Measurements from ENCODE around the gene COL18A1. TPM values are rescaled to one million over a fixed set of nuclear protein-coding genes. Genes with fewer than 3 reads are reported as not detected.
"Not testable (repeated sequence)": the region's sequence is repeated elsewhere in the genome, so short reads cannot be mapped to it uniquely, and the experiment has no call there.

Gene COL18A1
- polyA plus RNA-seq, 2 of the 4 experiments (the other 2 are of a cell fraction): 17.3 to 88.4 TPM

DNA sequence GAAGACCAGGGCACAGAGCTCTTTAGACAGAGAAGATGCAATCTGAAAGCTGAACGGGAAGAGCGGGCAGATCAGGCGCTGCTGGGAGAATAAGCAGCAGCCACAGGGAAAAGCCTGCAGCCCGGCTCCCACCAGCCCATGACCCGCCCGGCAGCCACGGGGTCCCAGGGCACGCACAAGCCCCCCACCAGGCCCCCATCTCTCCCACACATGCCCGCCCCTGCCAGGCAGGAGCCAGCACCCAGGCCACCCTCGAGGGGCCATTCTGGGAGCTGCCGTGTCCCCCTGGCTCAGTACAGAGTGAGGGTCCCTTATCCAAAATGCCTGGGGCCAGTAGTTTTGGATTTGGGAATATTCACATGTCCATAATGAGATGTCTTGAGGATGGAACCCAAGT is 120.9 kb downstream of the COL18A1 start:
- CTCF ChIA-PET: no interaction called here
- TF ChIP-seq MAZ (IDR thresholded peaks at IDR 0.05; ENCODE audit: borderline replicate concordance, low read depth, low read length) (no peak), NPAS2 (CRISPR knock-in tag; IDR thresholded peaks at IDR 0.05; ENCODE audit: borderline replicate concordance) (no peak), ESRRA (IDR thresholded peaks at IDR 0.05; ENCODE audit: borderline replicate concordance, low read length) (no peak), EHMT2 (IDR thresholded peaks at IDR 0.05; ENCODE audit: low read depth) (no peak), SMC3 (IDR thresholded peaks at IDR 0.05) (no peak), CHD4 (IDR thresholded peaks at IDR 0.05; ENCODE audit: borderline replicate concordance) (no peak), HOXA7 (CRISPR knock-in tag; IDR thresholded peaks at IDR 0.05) (no peak), HOXB13 (CRISPR knock-in tag; IDR thresholded peaks at IDR 0.05; ENCODE audit: low read depth) (no peak), SREBF2 (IDR thresholded peaks at IDR 0.05) (no peak), CEBPB (IDR thresholded peaks at IDR 0.05) (no peak), HOXB5 (CRISPR knock-in tag; IDR thresholded peaks at IDR 0.05) (no peak), ZSCAN20 (CRISPR knock-in tag; IDR thresholded peaks at IDR 0.05) (no peak), ZC3H11A (IDR thresholded peaks at IDR 0.05) (no peak), CBX8 (IDR thresholded peaks at IDR 0.05) (no peak)
- TF ChIP-seq, protein P1, sequence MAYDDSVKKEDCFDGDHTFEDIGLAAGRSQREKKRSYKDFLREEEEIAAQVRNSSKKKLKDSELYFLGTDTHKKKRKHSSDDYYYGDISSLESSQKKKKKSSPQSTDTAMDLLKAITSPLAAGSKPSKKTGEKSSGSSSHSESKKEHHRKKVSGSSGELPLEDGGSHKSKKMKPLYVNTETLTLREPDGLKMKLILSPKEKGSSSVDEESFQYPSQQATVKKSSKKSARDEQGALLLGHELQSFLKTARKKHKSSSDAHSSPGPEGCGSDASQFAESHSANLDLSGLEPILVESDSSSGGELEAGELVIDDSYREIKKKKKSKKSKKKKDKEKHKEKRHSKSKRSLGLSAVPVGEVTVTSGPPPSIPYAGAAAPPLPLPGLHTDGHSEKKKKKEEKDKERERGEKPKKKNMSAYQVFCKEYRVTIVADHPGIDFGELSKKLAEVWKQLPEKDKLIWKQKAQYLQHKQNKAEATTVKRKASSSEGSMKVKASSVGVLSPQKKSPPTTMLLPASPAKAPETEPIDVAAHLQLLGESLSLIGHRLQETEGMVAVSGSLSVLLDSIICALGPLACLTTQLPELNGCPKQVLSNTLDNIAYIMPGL (CRISPR knock-in tag; IDR thresholded peaks at IDR 0.05; ENCODE audit: borderline replicate concordance): no peak
- TF ChIP-seq, protein P2, sequence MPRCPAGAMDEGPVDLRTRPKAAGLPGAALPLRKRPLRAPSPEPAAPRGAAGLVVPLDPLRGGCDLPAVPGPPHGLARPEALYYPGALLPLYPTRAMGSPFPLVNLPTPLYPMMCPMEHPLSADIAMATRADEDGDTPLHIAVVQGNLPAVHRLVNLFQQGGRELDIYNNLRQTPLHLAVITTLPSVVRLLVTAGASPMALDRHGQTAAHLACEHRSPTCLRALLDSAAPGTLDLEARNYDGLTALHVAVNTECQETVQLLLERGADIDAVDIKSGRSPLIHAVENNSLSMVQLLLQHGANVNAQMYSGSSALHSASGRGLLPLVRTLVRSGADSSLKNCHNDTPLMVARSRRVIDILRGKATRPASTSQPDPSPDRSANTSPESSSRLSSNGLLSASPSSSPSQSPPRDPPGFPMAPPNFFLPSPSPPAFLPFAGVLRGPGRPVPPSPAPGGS (IDR thresholded peaks at IDR 0.05): no peak
- TF ChIP-seq, protein P3, sequence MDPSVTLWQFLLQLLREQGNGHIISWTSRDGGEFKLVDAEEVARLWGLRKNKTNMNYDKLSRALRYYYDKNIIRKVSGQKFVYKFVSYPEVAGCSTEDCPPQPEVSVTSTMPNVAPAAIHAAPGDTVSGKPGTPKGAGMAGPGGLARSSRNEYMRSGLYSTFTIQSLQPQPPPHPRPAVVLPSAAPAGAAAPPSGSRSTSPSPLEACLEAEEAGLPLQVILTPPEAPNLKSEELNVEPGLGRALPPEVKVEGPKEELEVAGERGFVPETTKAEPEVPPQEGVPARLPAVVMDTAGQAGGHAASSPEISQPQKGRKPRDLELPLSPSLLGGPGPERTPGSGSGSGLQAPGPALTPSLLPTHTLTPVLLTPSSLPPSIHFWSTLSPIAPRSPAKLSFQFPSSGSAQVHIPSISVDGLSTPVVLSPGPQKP (IDR thresholded peaks at IDR 0.05; ENCODE audit: low read depth, low read length): no peak
- TF ChIP-seq, protein P4, sequence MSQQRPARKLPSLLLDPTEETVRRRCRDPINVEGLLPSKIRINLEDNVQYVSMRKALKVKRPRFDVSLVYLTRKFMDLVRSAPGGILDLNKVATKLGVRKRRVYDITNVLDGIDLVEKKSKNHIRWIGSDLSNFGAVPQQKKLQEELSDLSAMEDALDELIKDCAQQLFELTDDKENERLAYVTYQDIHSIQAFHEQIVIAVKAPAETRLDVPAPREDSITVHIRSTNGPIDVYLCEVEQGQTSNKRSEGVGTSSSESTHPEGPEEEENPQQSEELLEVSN (IDR thresholded peaks at IDR 0.05; ENCODE audit: borderline replicate concordance, low read depth): no peak
- TF ChIP-seq, protein P5, sequence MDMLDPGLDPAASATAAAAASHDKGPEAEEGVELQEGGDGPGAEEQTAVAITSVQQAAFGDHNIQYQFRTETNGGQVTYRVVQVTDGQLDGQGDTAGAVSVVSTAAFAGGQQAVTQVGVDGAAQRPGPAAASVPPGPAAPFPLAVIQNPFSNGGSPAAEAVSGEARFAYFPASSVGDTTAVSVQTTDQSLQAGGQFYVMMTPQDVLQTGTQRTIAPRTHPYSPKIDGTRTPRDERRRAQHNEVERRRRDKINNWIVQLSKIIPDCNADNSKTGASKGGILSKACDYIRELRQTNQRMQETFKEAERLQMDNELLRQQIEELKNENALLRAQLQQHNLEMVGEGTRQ (IDR thresholded peaks at IDR 0.05): no peak

DNA sequence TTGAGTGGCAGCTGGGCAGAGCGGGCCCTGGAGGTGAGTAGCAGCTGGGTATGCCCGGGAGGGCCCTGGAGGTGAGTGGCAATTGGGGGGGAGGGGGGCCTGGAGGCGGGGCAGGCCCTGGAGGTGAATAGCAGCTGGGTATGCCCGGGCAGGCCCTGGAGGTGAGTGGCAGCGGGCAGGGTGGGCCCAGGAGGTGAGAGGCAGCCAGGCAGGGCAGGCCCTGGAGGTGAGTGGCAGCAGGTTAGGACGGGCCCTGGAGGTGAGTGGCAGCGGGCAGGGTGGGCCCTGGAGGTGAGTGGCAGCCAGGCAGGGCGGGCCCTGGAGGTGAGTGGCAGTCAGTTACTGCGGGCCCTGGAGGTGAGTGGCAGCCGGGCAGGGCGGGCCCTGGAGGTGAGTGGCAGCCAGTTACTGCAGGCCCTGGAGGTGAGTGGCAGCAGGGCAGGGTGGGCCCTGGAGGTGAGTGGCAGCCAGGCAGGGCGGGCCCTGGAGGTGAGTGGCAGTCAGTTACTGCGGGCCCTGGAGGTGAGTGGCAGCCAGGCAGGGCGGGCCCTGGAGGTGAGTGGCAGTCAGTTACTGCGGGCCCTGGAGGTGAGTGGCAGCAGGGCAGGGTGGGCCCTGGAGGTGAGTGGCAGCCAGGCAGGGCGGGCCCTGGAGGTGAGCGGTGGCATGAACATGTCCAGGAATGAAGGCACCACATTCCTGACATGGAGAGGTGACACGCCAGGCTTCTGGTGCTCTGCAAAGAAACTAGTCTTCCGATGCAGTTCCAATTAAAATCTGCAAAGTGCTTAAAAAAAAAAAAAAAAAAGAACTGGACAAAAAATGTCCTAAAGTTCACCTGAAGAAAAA is 122.4 kb downstream of the COL18A1 start:
- not testable (repeated sequence) for DNase-seq (ENCODE audit: low read depth in 1 of 2, low spot score in 1 of 2); FAIRE-seq; H3K9me3 ChIP-seq; H3K4me2 ChIP-seq; H3K4me1 ChIP-seq; H3K4me3 ChIP-seq; H3K27ac ChIP-seq
- WGBS (ENCODE audit: missing lambda C conversion rate): 59% methylated on average over 5 of the region's 19 CpGs
- ATAC-seq: 0 out of 6 replicates have a peak, but pooled peaks have one; percentile 20 to 42
- ChIA-PET CTCF (interaction anchor here (0.7 kb wide), 1 partner anchor 207 kb away, joined by 3 read pairs; no protein-coding TSS in a partner anchor), POLR2A (interaction anchor here (0.6 kb wide), 1 partner anchor 47 kb away, joined by 4 read pairs; no protein-coding TSS in a partner anchor)

More for the DNA sequence above, 120.9 kb downstream of the COL18A1 start:
- 98% methylated on average over 6 of the region's 11 CpGs for WGBS (ENCODE audit: missing lambda C conversion rate)
- Histone ChIP-seq H3K27ac (no peak overlapping the region), H3K4me1 (no peaks in the 10 kb centered on the region), H3K9me3 (peaks cover 13% of the 10 kb centered on the region; the same call in 2 of the 3 replicates), H3K4me3 (no peak overlapping the region), H3K4me2 (no peak overlapping the region)
- POLR2A ChIA-PET: no interaction called here
- no peak for ATAC-seq
- DNase-seq (ENCODE audit: low read depth in 1 of 2, low spot score in 1 of 2): no peak
- no peak for FAIRE-seq

Data from A549 (cell line).